PFSK-1 (cell line): ENCODE results near the gene TKFC.

Experiments used
- FOXP2 ChIP-seq: optimal IDR thresholded peaks from 2 replicates; pipeline ENCODE3; 2011; ENCODE audit warnings: borderline replicate concordance, control low read depth, inconsistent platforms; ENCODE audit not compliant: insufficient read depth; ENCODE audit errors: extremely low read length, extremely low read depth
- POLR2AphosphoS5 ChIP-seq: IDR thresholded peaks from 2 replicates; pipeline ENCODE4 v1.6.1; 2012; ENCODE audit warnings: low read depth, mild to moderate bottlenecking, control low read depth, low read length, moderate library complexity
- SIN3A ChIP-seq: IDR thresholded peaks from 2 replicates; pipeline ENCODE4 v1.6.1; 2012; ENCODE audit warnings: mild to moderate bottlenecking, low read length, moderate library complexity, borderline replicate concordance; ENCODE audit not compliant: insufficient read depth
- TAF1 ChIP-seq: IDR thresholded peaks from 2 replicates; pipeline ENCODE4 v1.6.1; 2012; ENCODE audit warnings: low read length, control low read depth, borderline replicate concordance; ENCODE audit not compliant: insufficient read depth
- TF ChIP-seq, protein P1 (sequence below), 2 experiments: IDR thresholded peaks; 2 replicates each; pipeline versions ENCODE4 v1.6.1 to v1.8.0; 2011 to 2012; ENCODE audit warnings: low read depth in 2 of 2, low read length in 2 of 2, control low read depth in 1 of 2, inconsistent platforms in 1 of 2, mild to moderate bottlenecking in 1 of 2, moderate library complexity in 1 of 2; ENCODE audit not compliant: insufficient read depth in 1 of 2

The TKFC gene

GRCh38 chr11:61297341-61297740 lies 35.7 kb upstream of the TKFC start:
- TF ChIP-seq, protein P1, sequence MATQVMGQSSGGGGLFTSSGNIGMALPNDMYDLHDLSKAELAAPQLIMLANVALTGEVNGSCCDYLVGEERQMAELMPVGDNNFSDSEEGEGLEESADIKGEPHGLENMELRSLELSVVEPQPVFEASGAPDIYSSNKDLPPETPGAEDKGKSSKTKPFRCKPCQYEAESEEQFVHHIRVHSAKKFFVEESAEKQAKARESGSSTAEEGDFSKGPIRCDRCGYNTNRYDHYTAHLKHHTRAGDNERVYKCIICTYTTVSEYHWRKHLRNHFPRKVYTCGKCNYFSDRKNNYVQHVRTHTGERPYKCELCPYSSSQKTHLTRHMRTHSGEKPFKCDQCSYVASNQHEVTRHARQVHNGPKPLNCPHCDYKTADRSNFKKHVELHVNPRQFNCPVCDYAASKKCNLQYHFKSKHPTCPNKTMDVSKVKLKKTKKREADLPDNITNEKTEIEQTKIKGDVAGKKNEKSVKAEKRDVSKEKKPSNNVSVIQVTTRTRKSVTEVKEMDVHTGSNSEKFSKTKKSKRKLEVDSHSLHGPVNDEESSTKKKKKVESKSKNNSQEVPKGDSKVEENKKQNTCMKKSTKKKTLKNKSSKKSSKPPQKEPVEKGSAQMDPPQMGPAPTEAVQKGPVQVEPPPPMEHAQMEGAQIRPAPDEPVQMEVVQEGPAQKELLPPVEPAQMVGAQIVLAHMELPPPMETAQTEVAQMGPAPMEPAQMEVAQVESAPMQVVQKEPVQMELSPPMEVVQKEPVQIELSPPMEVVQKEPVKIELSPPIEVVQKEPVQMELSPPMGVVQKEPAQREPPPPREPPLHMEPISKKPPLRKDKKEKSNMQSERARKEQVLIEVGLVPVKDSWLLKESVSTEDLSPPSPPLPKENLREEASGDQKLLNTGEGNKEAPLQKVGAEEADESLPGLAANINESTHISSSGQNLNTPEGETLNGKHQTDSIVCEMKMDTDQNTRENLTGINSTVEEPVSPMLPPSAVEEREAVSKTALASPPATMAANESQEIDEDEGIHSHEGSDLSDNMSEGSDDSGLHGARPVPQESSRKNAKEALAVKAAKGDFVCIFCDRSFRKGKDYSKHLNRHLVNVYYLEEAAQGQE (IDR thresholded peaks at IDR 0.05; ENCODE audit: insufficient read depth in 1 of 2, low read depth in 2 of 2, low read length in 2 of 2), result no peak
- TF ChIP-seq POLR2AphosphoS5, result no peak
- no peak for TF ChIP-seq FOXP2
- no peak for TF ChIP-seq TAF1
- TF ChIP-seq SIN3A, result no peak

GRCh38 chr11:61297746-61298145 lies 35.3 kb upstream of the TKFC start:
- no peak for TF ChIP-seq SIN3A
- no peak for TF ChIP-seq TAF1
- TF ChIP-seq, protein P1 (IDR thresholded peaks at IDR 0.05; ENCODE audit: insufficient read depth in 1 of 2, low read depth in 2 of 2, low read length in 2 of 2), result no peak
- TF ChIP-seq FOXP2, result no peak
- TF ChIP-seq POLR2AphosphoS5, result no peak

- TF ChIP-seq, protein P1 (IDR thresholded peaks at IDR 0.05; ENCODE audit: insufficient read depth in 1 of 2, low read depth in 2 of 2, low read length in 2 of 2), result no peak
- TF ChIP-seq FOXP2 (no peak), TAF1 (no peak), POLR2AphosphoS5 (no peak), SIN3A (no peak)
Observed at GRCh38 chr11:61298663-61299244, 34.3 kb upstream of the TKFC start.

DNA sequence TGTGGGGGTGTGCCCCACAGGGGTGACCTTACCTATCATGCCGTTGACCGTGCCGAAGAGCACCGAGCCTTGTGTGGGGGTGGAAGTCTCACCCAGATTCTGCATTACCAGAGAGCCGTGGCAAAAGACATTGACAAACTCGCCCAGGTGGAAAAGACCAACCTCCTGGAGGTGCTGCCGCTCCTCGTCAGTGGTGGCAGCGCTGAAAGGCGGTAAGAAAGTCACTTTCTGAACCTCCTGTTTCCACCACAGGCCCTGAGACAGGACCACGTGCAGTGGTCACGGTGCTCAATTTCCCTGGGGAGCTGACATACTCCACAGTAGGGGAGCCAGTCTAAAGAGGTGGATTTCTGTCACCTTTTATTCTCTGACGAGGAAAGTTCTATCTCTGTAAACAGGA lies 30.5 kb upstream of the TKFC start:
- TF ChIP-seq, protein P1 (IDR thresholded peaks at IDR 0.05; ENCODE audit: insufficient read depth in 1 of 2, low read depth in 2 of 2, low read length in 2 of 2), result no peak
- no peak for TF ChIP-seq TAF1
- no peak for TF ChIP-seq FOXP2
- no peak for TF ChIP-seq POLR2AphosphoS5
- no peak for TF ChIP-seq SIN3A

DNA sequence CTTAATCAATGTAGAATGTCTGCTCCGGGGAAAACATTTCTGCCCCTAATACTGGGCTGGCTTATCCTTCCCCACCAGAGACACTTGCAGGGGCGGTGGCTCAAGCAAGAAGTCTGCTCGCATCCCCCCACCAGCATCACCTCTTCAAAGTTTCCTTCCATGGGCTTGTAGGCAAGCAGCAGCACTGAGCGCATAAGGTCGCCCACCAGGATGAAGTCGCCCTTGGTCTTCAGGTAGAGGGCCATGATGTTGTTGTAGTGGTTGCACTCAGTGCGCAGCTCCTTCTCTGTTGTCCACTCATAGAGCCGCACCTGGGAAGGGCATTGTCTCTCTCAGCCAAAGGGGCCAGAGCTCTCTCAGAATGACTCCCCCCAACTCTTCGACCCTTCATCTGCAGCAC lies 29.3 kb upstream of the TKFC start:
- no peak for TF ChIP-seq FOXP2
- TF ChIP-seq TAF1, result no peak
- TF ChIP-seq SIN3A, result no peak
- TF ChIP-seq, protein P1 (IDR thresholded peaks at IDR 0.05; ENCODE audit: insufficient read depth in 1 of 2, low read depth in 2 of 2, low read length in 2 of 2), result no peak
- no peak for TF ChIP-seq POLR2AphosphoS5
